AG04449 (cell line): Measurements from ENCODE around the gene TFDP2.
"Not testable (repeated sequence)": the region's sequence is repeated elsewhere in the genome, so short reads cannot be mapped to it uniquely, and the experiment has no call there.

Source experiments
- CTCF ChIA-PET: fragments of 350-600 bp; formaldehyde crosslinking; extraction: SDS; loops from one replicate; lab custom pipeline; 2021; ENCODE audit warnings: antibody characterized with exemption; lab: Yijun Ruan, JAX
- POLR2A ChIA-PET: fragments of 400-600, 350-600 bp; formaldehyde crosslinking; extraction: SDS; loops from one replicate; lab custom pipeline; 2020; ENCODE audit warnings: antibody characterized with exemption, inconsistent platforms; lab: Yijun Ruan, JAX
- DNase-seq: peaks from one replicate; pipeline ENCODE4 v3.0.0-alpha.2; 2010; ENCODE audit warnings: low read depth, low spot score
- H3K4me3 ChIP-seq: 2 replicates; pipeline ENCODE4 v1.5.1; 2011; ENCODE audit warnings: low read depth, mild to moderate bottlenecking, control low read depth, low read length
- CTCF ChIP-seq: IDR thresholded peaks from one replicate; pipeline ENCODE4 v1.5.1; 2011; ENCODE audit warnings: mild to moderate bottlenecking, moderate library complexity, low read length, control low read depth, inconsistent platforms; ENCODE audit not compliant: insufficient read depth; ENCODE audit errors: missing control alignments

TFDP2 gene

DNA sequence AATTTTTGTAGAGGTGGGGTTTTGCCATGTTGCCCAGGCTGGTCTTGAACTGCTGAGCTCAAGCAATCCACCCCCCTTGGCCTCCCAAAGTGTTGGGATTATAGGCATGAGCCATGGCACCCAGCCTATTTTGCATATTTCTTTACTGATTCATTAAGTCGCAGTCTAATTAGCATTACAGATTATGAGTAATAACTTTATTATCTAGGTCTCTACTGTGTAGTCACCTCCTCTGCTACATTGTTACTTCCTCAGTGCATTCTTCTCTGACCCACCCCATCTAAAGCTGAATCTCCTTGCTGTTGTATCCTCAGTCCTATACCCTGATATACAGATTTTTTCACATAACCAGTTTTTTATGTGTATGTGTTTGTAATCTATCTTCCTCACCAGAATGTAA lies 61.7 kb downstream of the TFDP2 start:
- CTCF ChIA-PET: interaction anchor here (1.5 to 1.6 kb wide), 2 partner anchors 31 to 37 kb away, joined by 3 read pairs; no protein-coding TSS in a partner anchor
- DNase-seq: peak; percentile 31
- H3K4me3 ChIP-seq: no peak overlapping the region
- TF ChIP-seq CTCF: no peak
- POLR2A ChIA-PET: interaction anchor here (0.6 to 1.0 kb wide), 2 partner anchors 25 to 30 kb away, joined by 3 to 4 read pairs; no protein-coding TSS in a partner anchor

DNA sequence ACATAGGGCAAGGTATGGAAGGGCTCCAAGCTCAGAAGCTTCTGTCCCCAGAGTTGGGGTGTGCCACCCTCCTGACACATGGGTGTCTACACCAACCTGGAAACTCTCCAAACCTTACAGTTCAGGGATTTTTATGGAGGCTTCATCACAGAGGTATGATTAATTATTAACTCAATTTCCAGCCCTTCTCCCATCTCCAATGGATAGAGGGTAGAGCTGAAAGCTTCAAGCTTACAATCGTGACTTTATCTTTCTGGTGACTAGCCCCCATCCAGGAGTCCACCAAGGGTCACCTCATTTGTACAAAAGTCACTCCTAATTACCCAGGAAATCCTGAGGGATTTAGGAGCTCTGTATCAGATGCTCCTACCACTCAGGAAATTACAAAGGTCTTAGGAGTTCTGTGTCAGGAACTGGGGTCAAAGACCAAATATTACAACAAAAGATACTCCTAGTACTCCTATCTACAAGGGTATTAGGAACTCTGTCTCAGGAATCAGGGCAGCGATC lies 62.7 kb downstream of the TFDP2 start:
- POLR2A ChIA-PET: no interaction called here
- no peak overlapping the region for H3K4me3 ChIP-seq
- CTCF ChIA-PET: interaction anchor here (1.5 kb wide), 1 partner anchor 30 kb away, joined by 3 read pairs; no protein-coding TSS in a partner anchor
- DNase-seq: no peak
- no peak for TF ChIP-seq CTCF

- ChIA-PET POLR2A (no interaction called here), CTCF (no interaction called here)
- TF ChIP-seq CTCF: no peak
- H3K4me3 ChIP-seq: no peak overlapping the region
- DNase-seq: no peak
Observed at GRCh38 chr3:142081178-142081577, 68.2 kb downstream of the TFDP2 start.

DNA sequence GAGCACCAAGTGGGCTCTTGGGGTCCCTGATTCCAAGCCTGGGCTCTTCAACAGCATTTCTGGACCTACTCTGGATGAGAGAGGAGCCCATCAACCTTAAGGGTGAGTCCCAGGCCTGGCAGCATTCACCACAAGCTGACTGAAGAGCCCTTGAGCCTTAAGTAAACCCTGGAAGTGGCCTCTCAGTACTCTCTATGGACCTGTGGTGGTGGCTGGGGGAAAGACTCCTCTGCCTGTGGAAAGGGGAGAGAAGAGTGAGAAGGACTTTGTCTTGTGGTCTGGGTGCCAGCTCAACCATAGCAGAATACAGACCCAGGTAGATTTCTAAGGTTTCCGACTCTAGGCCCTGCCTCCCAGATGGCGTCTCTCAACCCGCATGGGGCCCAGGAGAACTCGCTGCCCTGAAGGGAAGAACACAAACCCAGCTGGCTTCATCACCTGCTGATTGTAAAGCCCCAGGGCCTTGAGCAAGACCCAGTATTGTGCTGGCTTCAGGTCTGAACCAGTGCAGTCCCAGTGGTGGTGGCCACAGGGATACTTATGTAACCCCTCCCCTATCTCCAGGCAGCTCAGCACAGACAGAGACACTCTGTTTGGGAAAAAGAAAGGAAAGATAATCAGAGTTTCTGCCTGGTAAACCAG lies 71.4 kb downstream of the TFDP2 start:
- H3K4me3 ChIP-seq: no peak overlapping the region
- POLR2A ChIA-PET: no interaction called here
- no peak for DNase-seq
- TF ChIP-seq CTCF: no peak
- CTCF ChIA-PET: no interaction called here

DNA sequence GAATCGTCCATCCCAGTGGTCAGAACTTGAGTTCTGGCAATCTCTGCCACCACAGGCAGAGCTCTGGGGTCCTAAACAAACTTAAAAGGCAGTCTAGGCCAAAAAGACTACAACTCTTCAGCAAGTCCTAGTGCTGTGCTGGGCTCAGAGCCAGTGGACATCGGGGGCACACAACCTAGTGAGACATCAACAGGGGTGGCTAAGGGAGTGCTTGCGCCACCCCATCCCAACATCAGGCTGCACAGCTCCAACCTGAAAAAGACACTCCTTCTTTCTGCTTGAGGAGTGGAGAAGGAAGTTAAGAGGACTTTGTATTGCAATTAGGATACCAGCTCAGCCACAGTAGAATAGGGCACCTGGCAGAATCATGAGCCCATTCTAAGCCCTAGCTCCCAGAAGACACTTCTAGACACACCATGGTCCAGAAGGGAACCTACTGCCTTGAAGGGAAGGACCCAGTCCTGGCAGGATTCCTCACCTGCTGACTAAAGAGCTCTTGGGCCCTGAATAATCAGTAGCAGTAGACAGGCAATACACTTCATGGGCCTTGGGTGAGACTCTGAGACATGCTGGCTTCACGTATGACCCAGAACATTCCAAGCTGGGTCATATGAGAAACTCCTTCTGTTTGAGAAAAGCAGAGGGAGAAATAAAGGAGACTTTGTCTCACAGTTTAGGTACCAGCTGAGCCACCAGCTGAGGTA lies 72.0 kb downstream of the TFDP2 start:
- no peak overlapping the region for H3K4me3 ChIP-seq
- POLR2A ChIA-PET: no interaction called here
- CTCF ChIA-PET: no interaction called here
- TF ChIP-seq CTCF: no peak
- no peak for DNase-seq

GRCh38 chr3:142075656-142076055 lies 73.7 kb downstream of the TFDP2 start:
- CTCF ChIA-PET, DNase-seq, H3K4me3 ChIP-seq, POLR2A ChIA-PET: not testable (repeated sequence)
